Memory B cell (primary cell): Measurements from ENCODE around the gene GALNT2.

ENCODE experiments used
- ATAC-seq: fragments of 150-1000 bp; cut with Tn5 transposase; 2 replicates; pipeline ENCODE4 v1.10.0; 2021; ENCODE audit warnings: low read depth, mild to moderate bottlenecking, moderate library complexity
- DNase-seq, 2 donors: peaks; one replicate each; pipeline ENCODE4 v3.0.0; 2022; ENCODE audit warnings: low spot score in 2 of 2
- H3K27ac Mint-ChIP-seq: one replicate; pipeline ENCODE4 v1.8.0; 2022; ENCODE audit warnings: mild to moderate bottlenecking, moderate library complexity, mixed read lengths
- H3K27me3 Mint-ChIP-seq: one replicate; pipeline ENCODE4 v1.8.0; 2022; ENCODE audit warnings: mixed read lengths
- H3K36me3 Mint-ChIP-seq: one replicate; pipeline ENCODE4 v1.8.0; 2022; ENCODE audit warnings: mild to moderate bottlenecking, mixed read lengths
- H3K4me1 Mint-ChIP-seq: one replicate; pipeline ENCODE4 v1.8.0; 2022; ENCODE audit warnings: mixed read lengths
- H3K4me3 Mint-ChIP-seq: one replicate; pipeline ENCODE4 v1.8.0; 2022; ENCODE audit warnings: mild to moderate bottlenecking, moderate library complexity, mixed read lengths
- H3K9me3 Mint-ChIP-seq: one replicate; pipeline ENCODE4 v1.8.0; 2022; ENCODE audit warnings: mixed read lengths

GALNT2 gene

GRCh38 chr1:230125640-230126528 is 58.8 kb downstream of the GALNT2 start:
- peaks cover 53% of the 10 kb centered on the region for H3K4me1 Mint-ChIP-seq
- H3K36me3 Mint-ChIP-seq: peaks cover 8% of the 10 kb centered on the region
- no peak for ATAC-seq
- H3K9me3 Mint-ChIP-seq: no peaks in the 10 kb centered on the region
- H3K4me3 Mint-ChIP-seq: no peak overlapping the region
- H3K27ac Mint-ChIP-seq: peak overlapping the region; percentile 94
- DNase-seq: no peak
- no peaks in the 10 kb centered on the region for H3K27me3 Mint-ChIP-seq

- H3K27ac Mint-ChIP-seq: peak overlapping the region; percentile 94
- H3K4me3 Mint-ChIP-seq: no peak overlapping the region
- ATAC-seq (no peak), DNase-seq (no peak)
- H3K4me1 Mint-ChIP-seq: peaks cover 46% of the 10 kb centered on the region
- H3K9me3 Mint-ChIP-seq: no peaks in the 10 kb centered on the region
- H3K36me3 Mint-ChIP-seq: peaks cover 2% of the 10 kb centered on the region
- H3K27me3 Mint-ChIP-seq: no peaks in the 10 kb centered on the region
Observed at GRCh38 chr1:230126529-230127104, 59.6 kb downstream of the GALNT2 start.

- Mint-ChIP-seq H3K4me3 (no peak overlapping the region), H3K9me3 (no peaks in the 10 kb centered on the region), H3K4me1 (peaks cover 45% of the 10 kb centered on the region), H3K27me3 (no peaks in the 10 kb centered on the region), H3K27ac (peak overlapping the region; percentile 40), H3K36me3 (peaks cover 1% of the 10 kb centered on the region)
- ATAC-seq (no peak), DNase-seq (no peak)
Observed at GRCh38 chr1:230127105-230128054, 60.3 kb downstream of the GALNT2 start.

- H3K4me3 Mint-ChIP-seq: no peak overlapping the region
- peaks cover 1% of the 10 kb centered on the region for H3K36me3 Mint-ChIP-seq
- no peak for ATAC-seq
- no peaks in the 10 kb centered on the region for H3K27me3 Mint-ChIP-seq
- H3K9me3 Mint-ChIP-seq: no peaks in the 10 kb centered on the region
- peaks cover 36% of the 10 kb centered on the region for H3K4me1 Mint-ChIP-seq
- no peak for DNase-seq
- peak overlapping the region; percentile 40 for H3K27ac Mint-ChIP-seq
Observed at GRCh38 chr1:230128569-230129285, 61.7 kb downstream of the GALNT2 start.

GRCh38 chr1:230129341-230129740 is 62.3 kb downstream of the GALNT2 start:
- Mint-ChIP-seq H3K27ac (no peak overlapping the region), H3K36me3 (peaks cover 1% of the 10 kb centered on the region), H3K4me1 (peaks cover 30% of the 10 kb centered on the region), H3K27me3 (no peaks in the 10 kb centered on the region), H3K4me3 (no peak overlapping the region), H3K9me3 (no peaks in the 10 kb centered on the region)
- ATAC-seq: no peak
- DNase-seq: no peak

- no peak for ATAC-seq
- Mint-ChIP-seq H3K9me3 (no peaks in the 10 kb centered on the region), H3K4me3 (no peak overlapping the region), H3K4me1 (peaks cover 23% of the 10 kb centered on the region), H3K27ac (no peak overlapping the region), H3K27me3 (no peaks in the 10 kb centered on the region), H3K36me3 (peaks cover 1% of the 10 kb centered on the region)
- no peak for DNase-seq
Observed at GRCh38 chr1:230130172-230130944, 63.3 kb downstream of the GALNT2 start.

- Mint-ChIP-seq H3K4me1 (peaks cover 16% of the 10 kb centered on the region), H3K36me3 (peaks cover 3% of the 10 kb centered on the region), H3K27me3 (no peaks in the 10 kb centered on the region), H3K27ac (no peak overlapping the region), H3K9me3 (no peaks in the 10 kb centered on the region), H3K4me3 (no peak overlapping the region)
- ATAC-seq (no peak), DNase-seq (no peak)
Observed at GRCh38 chr1:230131457-230131856, 64.4 kb downstream of the GALNT2 start.

GRCh38 chr1:230132758-230133157 is 65.7 kb downstream of the GALNT2 start:
- H3K9me3 Mint-ChIP-seq: no peaks in the 10 kb centered on the region
- no peaks in the 10 kb centered on the region for H3K27me3 Mint-ChIP-seq
- ATAC-seq: no peak
- H3K4me1 Mint-ChIP-seq: peaks cover 10% of the 10 kb centered on the region
- peaks cover 3% of the 10 kb centered on the region for H3K36me3 Mint-ChIP-seq
- H3K27ac Mint-ChIP-seq: peak overlapping the region; percentile 65
- no peak for DNase-seq
- H3K4me3 Mint-ChIP-seq: no peak overlapping the region

GRCh38 chr1:230135726-230136125 is 68.7 kb downstream of the GALNT2 start:
- Mint-ChIP-seq H3K27ac (no peak overlapping the region), H3K27me3 (no peaks in the 10 kb centered on the region), H3K36me3 (peaks cover 3% of the 10 kb centered on the region), H3K4me1 (peaks cover 11% of the 10 kb centered on the region), H3K9me3 (no peaks in the 10 kb centered on the region), H3K4me3 (no peak overlapping the region)
- DNase-seq (no peak), ATAC-seq (no peak)

- ATAC-seq (no peak), DNase-seq (no peak)
- Mint-ChIP-seq H3K36me3 (peaks cover 3% of the 10 kb centered on the region), H3K27me3 (no peaks in the 10 kb centered on the region), H3K4me1 (peaks cover 11% of the 10 kb centered on the region), H3K27ac (no peak overlapping the region), H3K9me3 (no peaks in the 10 kb centered on the region), H3K4me3 (no peak overlapping the region)
Observed at GRCh38 chr1:230136453-230137336, 69.7 kb downstream of the GALNT2 start.

GRCh38 chr1:230137337-230137815 is 70.3 kb downstream of the GALNT2 start:
- Mint-ChIP-seq H3K36me3 (peaks cover 3% of the 10 kb centered on the region), H3K27ac (no peak overlapping the region), H3K9me3 (no peaks in the 10 kb centered on the region), H3K4me3 (no peak overlapping the region), H3K4me1 (peaks cover 8% of the 10 kb centered on the region), H3K27me3 (no peaks in the 10 kb centered on the region)
- no peak for DNase-seq
- no peak for ATAC-seq

GRCh38 chr1:230138561-230139239 is 71.7 kb downstream of the GALNT2 start:
- H3K9me3 Mint-ChIP-seq: no peaks in the 10 kb centered on the region
- no peaks in the 10 kb centered on the region for H3K27me3 Mint-ChIP-seq
- DNase-seq: no peak
- no peak for ATAC-seq
- H3K36me3 Mint-ChIP-seq: peaks cover 3% of the 10 kb centered on the region
- no peak overlapping the region for H3K27ac Mint-ChIP-seq
- H3K4me1 Mint-ChIP-seq: peaks cover 5% of the 10 kb centered on the region
- no peak overlapping the region for H3K4me3 Mint-ChIP-seq
